Thyroid gland (tissue), 4 donors: Measurements from ENCODE around the gene LAMB1. TPM values are rescaled to one million over a fixed set of nuclear protein-coding genes. Genes with fewer than 3 reads are reported as not detected.

Experiments used
- DNase-seq, 2 donors: peaks; one replicate each; pipeline ENCODE4 v3.0.0-alpha.2; 2019
- H3K27ac ChIP-seq, 3 donors: fragments of 200-600 bp; sonication (generic); 1 replicate in 2 of 3; 2 replicates in 1 of 3; pipeline ENCODE4 v1.5.1; 2016 to 2019; ENCODE audit warnings: mild to moderate bottlenecking in 1 of 3, moderate library complexity in 1 of 3
- H3K27me3 ChIP-seq: fragments of 200-600 bp; sonication (generic); one replicate; pipeline ENCODE4 v1.5.1; 2019
- H3K36me3 ChIP-seq, 2 donors: fragments of 200-600 bp; sonication (generic); one replicate each; pipeline ENCODE4 v1.5.1; 2016 to 2019
- H3K4me1 ChIP-seq, 2 donors: fragments of 200-600 bp; sonication (generic); one replicate each; pipeline ENCODE4 v1.5.1; 2017 to 2019
- H3K4me3 ChIP-seq, 3 donors: fragments of 200-600 bp; sonication (generic); replicated peaks in 1 of 3; 1 replicate in 2 of 3; 2 replicates in 1 of 3; pipeline ENCODE4 v1.5.1; 2016; ENCODE audit warnings: mild to moderate bottlenecking in 1 of 3
- H3K9me3 ChIP-seq: fragments of 200-600 bp; sonication (generic); one replicate; pipeline ENCODE4 v1.5.1; 2017
- CTCF ChIP-seq, 6 experiments: fragments of 200-600 bp in 3 of 6; fragments of 450-650 bp in 3 of 6; sonication (generic) in 3 of 6; IDR thresholded peaks; one replicate each; pipeline ENCODE4 v1.5.1; 2016 to 2019; ENCODE audit warnings: antibody characterized with exemption in 6 of 6, mild to moderate bottlenecking in 2 of 6, inconsistent platforms in 1 of 6, moderate library complexity in 1 of 6
- POLR2A ChIP-seq, 2 donors: fragments of 450-650 bp; IDR thresholded peaks; one replicate each; pipeline ENCODE4 v1.6.1; 2017; ENCODE audit warnings: antibody characterized with exemption in 2 of 2, mild to moderate bottlenecking in 2 of 2, moderate library complexity in 1 of 2
- WGBS, 2 donors: methylation state at CpG; one replicate each; pipeline ENCODE4 v1.1.5; 2017; 5-methylcytosine and 5-hydroxymethylcytosine counted together
- intact Hi-C: fragments of 100-400 bp; cut with DNase I; formaldehyde crosslinking; loops from one replicate; pipeline ENCODE4 v1.15.1; 2023
- total RNA-seq, 4 donors: library from RNA; depleted of rRNA; stranded (reverse); fragments of >200 nt; gene quantifications; one replicate each; pipeline ENCODE4 v1.2.3, GENCODE V29; 2016

Gene LAMB1
- total RNA-seq, 4 donors from 2014 or later: 103 to 112 (median 106) TPM

GRCh38 chr7:107915541-107915940 lies 87.4 kb downstream of the LAMB1 start:
- WGBS, 2 donors: 96 to 99% methylated on average over 2 of the region's 2 CpGs
- H3K4me1 ChIP-seq: peaks cover 0 to 5% of the 10 kb centered on the region in 2 donors
- peaks cover 25 to 26% of the 10 kb centered on the region in 2 donors for H3K36me3 ChIP-seq

GRCh38 chr7:107914831-107915230 lies 88.1 kb downstream of the LAMB1 start:
- no peak for TF ChIP-seq CTCF (IDR thresholded peaks at IDR 0.05)
- TF ChIP-seq POLR2A (IDR thresholded peaks at IDR 0.05): no peak
- H3K27ac ChIP-seq: no peak overlapping the region
- no peak overlapping the region for H3K4me3 ChIP-seq
- no peaks in the 10 kb centered on the region for H3K9me3 ChIP-seq
- H3K36me3 ChIP-seq: peaks cover 29% of the 10 kb centered on the region in 2 donors
- no peak for DNase-seq
- intact Hi-C loops: no loop called here
- WGBS, 2 donors: 61 to 69% methylated on average over 1 of the region's 1 CpG
- H3K27me3 ChIP-seq: no peaks in the 10 kb centered on the region
- no peaks in the 10 kb centered on the region for H3K4me1 ChIP-seq

More at GRCh38 chr7:107915541-107915940, 87.4 kb downstream of the LAMB1 start:
- H3K27ac ChIP-seq: no peak overlapping the region
- intact Hi-C loops: no loop called here
- H3K27me3 ChIP-seq: no peaks in the 10 kb centered on the region
- H3K4me3 ChIP-seq: no peak overlapping the region
- H3K9me3 ChIP-seq: no peaks in the 10 kb centered on the region
- no peak for DNase-seq
- TF ChIP-seq CTCF (IDR thresholded peaks at IDR 0.05): no peak
- no peak for TF ChIP-seq POLR2A (IDR thresholded peaks at IDR 0.05)

GRCh38 chr7:107913851-107914250 lies 89.1 kb downstream of the LAMB1 start:
- no peaks in the 10 kb centered on the region for H3K27me3 ChIP-seq
- H3K36me3 ChIP-seq: peaks cover 28% of the 10 kb centered on the region in 2 donors
- no peaks in the 10 kb centered on the region for H3K4me1 ChIP-seq
- H3K9me3 ChIP-seq: no peaks in the 10 kb centered on the region
- TF ChIP-seq POLR2A (IDR thresholded peaks at IDR 0.05): no peak
- no peak overlapping the region for H3K4me3 ChIP-seq
- 98 to 100% methylated on average over 2 of the region's 2 CpGs for WGBS, 2 donors
- intact Hi-C loops: no loop called here
- H3K27ac ChIP-seq: no peak overlapping the region
- DNase-seq: no peak

- no peak for DNase-seq
- H3K36me3 ChIP-seq: peaks cover 16 to 23% of the 10 kb centered on the region in 2 donors
- no peaks in the 10 kb centered on the region for H3K27me3 ChIP-seq
- H3K4me3 ChIP-seq: no peak overlapping the region
- H3K27ac ChIP-seq: no peak overlapping the region
- intact Hi-C loops: no loop called here
- 66 to 98% methylated on average over 2 of the region's 2 CpGs for WGBS, 2 donors
- no peaks in the 10 kb centered on the region for H3K4me1 ChIP-seq
- no peaks in the 10 kb centered on the region for H3K9me3 ChIP-seq
- TF ChIP-seq POLR2A (IDR thresholded peaks at IDR 0.05) (no peak), CTCF (IDR thresholded peaks at IDR 0.05) (no peak)
Measured at GRCh38 chr7:107911981-107912380, 91.0 kb downstream of the LAMB1 start.

GRCh38 chr7:107909445-107909844 lies 93.5 kb downstream of the LAMB1 start:
- H3K27me3 ChIP-seq: no peaks in the 10 kb centered on the region
- H3K4me3 ChIP-seq: no peak overlapping the region
- H3K36me3 ChIP-seq: peaks cover 20 to 42% of the 10 kb centered on the region in 2 donors
- WGBS, 2 donors: 98% methylated on average over 1 of the region's 1 CpG
- no peaks in the 10 kb centered on the region for H3K9me3 ChIP-seq
- DNase-seq: no peak
- intact Hi-C loops: no loop called here
- TF ChIP-seq CTCF (IDR thresholded peaks at IDR 0.05) (no peak), POLR2A (IDR thresholded peaks at IDR 0.05) (no peak)
- H3K27ac ChIP-seq: no peak overlapping the region
- no peaks in the 10 kb centered on the region for H3K4me1 ChIP-seq

GRCh38 chr7:107907790-107908189 lies 95.2 kb downstream of the LAMB1 start:
- Histone ChIP-seq H3K27ac (no peak overlapping the region), H3K4me1 (no peaks in the 10 kb centered on the region), H3K9me3 (no peaks in the 10 kb centered on the region), H3K27me3 (no peaks in the 10 kb centered on the region), H3K36me3 (peaks cover 28 to 52% of the 10 kb centered on the region in 2 donors), H3K4me3 (no peak overlapping the region)
- TF ChIP-seq POLR2A (IDR thresholded peaks at IDR 0.05): no peak
- TF ChIP-seq CTCF (IDR thresholded peaks at IDR 0.05): no peak
- intact Hi-C loops: no loop called here
- WGBS, 2 donors: 96 to 98% methylated on average over 2 of the region's 2 CpGs
- no peak for DNase-seq
